Fibroblast of skin of right biceps (primary cell): ENCODE data around the gene ORAI1.
"Not testable (repeated sequence)": the region's sequence is repeated elsewhere in the genome, so short reads cannot be mapped to it uniquely, and the experiment has no call there.

ENCODE experiments used
- DNase-seq: peaks from one replicate; pipeline ENCODE4 v3.0.0-alpha.2; 2013

The ORAI1 gene

GRCh38 chr12:121649819-121650353 is 23.6 kb downstream of the ORAI1 start:
- no peak for DNase-seq

- no peak for DNase-seq
Observed at GRCh38 chr12:121651320-121651719, 25.0 kb downstream of the ORAI1 start.

- DNase-seq: no peak
Observed at GRCh38 chr12:121652767-121653497, 26.6 kb downstream of the ORAI1 start.

- no peak for DNase-seq
Observed at GRCh38 chr12:121653999-121654398, 27.7 kb downstream of the ORAI1 start.

- no peak for DNase-seq
Observed at GRCh38 chr12:121656122-121656521, 29.8 kb downstream of the ORAI1 start.

- peak; percentile 31 for DNase-seq
Observed at GRCh38 chr12:121657305-121658008, 31.1 kb downstream of the ORAI1 start.

GRCh38 chr12:121661353-121662105 is 35.2 kb downstream of the ORAI1 start:
- not testable (repeated sequence) for DNase-seq

- DNase-seq: no peak
Observed at GRCh38 chr12:121663610-121663929, 37.2 kb downstream of the ORAI1 start.

GRCh38 chr12:121666829-121667228 is 40.5 kb downstream of the ORAI1 start:
- DNase-seq: not testable (repeated sequence)

- peak; percentile 46 for DNase-seq
Observed at GRCh38 chr12:121668750-121669520, 42.6 kb downstream of the ORAI1 start.

- DNase-seq: no peak
Observed at GRCh38 chr12:121669521-121669900, 43.2 kb downstream of the ORAI1 start, which contains the start of gene MORN3. MORN3 (minus strand) TSS chr12:121669654; CDS start chr12:121669483, 171 bp downstream.

- no peak for DNase-seq
Observed at GRCh38 chr12:121673013-121673511, 46.7 kb downstream of the ORAI1 start.

GRCh38 chr12:121676190-121676589 is 49.9 kb downstream of the ORAI1 start:
- DNase-seq: no peak

- no peak for DNase-seq
Observed at GRCh38 chr12:121678305-121678704, 52.0 kb downstream of the ORAI1 start.

- DNase-seq: peak; percentile 13
Observed at GRCh38 chr12:121678716-121679300, 52.5 kb downstream of the ORAI1 start.

- not testable (repeated sequence) for DNase-seq
Observed at GRCh38 chr12:121679661-121680197, 53.4 kb downstream of the ORAI1 start.

GRCh38 chr12:121688966-121689365 is 62.6 kb downstream of the ORAI1 start:
- no peak for DNase-seq

GRCh38 chr12:121689430-121689829 is 63.1 kb downstream of the ORAI1 start:
- no peak for DNase-seq
